Naive thymus-derived CD4-positive, alpha-beta T cell (primary cell): ENCODE measurements around the gene SEMA3D. TPM values are rescaled to one million over a fixed set of nuclear protein-coding genes. Genes with fewer than 3 reads are reported as not detected.

Experiments
- ATAC-seq: fragments of 150-1000 bp; cut with Tn5 transposase; 2 replicates; pipeline ENCODE4 v1.10.0; 2021; ENCODE audit warnings: mild to moderate bottlenecking, moderate library complexity
- CTCF ChIA-PET: fragments of 350-600 bp; sonication (Branson Sonifier 250); formaldehyde crosslinking; loops from one replicate; lab custom pipeline; 2021; ENCODE audit warnings: antibody characterized with exemption; lab: Charles Lee
- POLR2A ChIA-PET: fragments of 350-600 bp; sonication (Branson Sonifier 250); formaldehyde crosslinking; loops from one replicate; lab custom pipeline; 2021; ENCODE audit warnings: antibody characterized with exemption, inconsistent platforms; lab: Charles Lee
- DNase-seq, 9 donors: peaks; one replicate each; pipeline versions ENCODE4 v3.0.0 to v3.0.0-alpha.2; 2020 to 2022; ENCODE audit warnings: mixed read lengths in 1 of 9
- H3K27ac ChIP-seq: one replicate; pipeline ENCODE4 v1.7.0; 2013; ENCODE audit warnings: mild to moderate bottlenecking, low read depth, low read length, moderate library complexity
- H3K27me3 ChIP-seq, 2 donors: one replicate each; pipeline ENCODE4 v1.7.0; 2013; ENCODE audit warnings: low read length in 2 of 2, mild to moderate bottlenecking in 2 of 2, moderate library complexity in 2 of 2; ENCODE audit not compliant: control insufficient read depth in 2 of 2, insufficient read depth in 2 of 2
- H3K36me3 ChIP-seq, 3 experiments: 1 replicate in 2 of 3; 2 replicates in 1 of 3; pipeline ENCODE4 v1.7.0; 2013; ENCODE audit warnings: low read length in 3 of 3, mild to moderate bottlenecking in 3 of 3, moderate library complexity in 1 of 3; ENCODE audit not compliant: insufficient read depth in 3 of 3, control insufficient read depth in 2 of 3
- H3K4me1 ChIP-seq, 2 donors: one replicate each; pipeline ENCODE4 v1.7.0; 2013; ENCODE audit warnings: low read length in 2 of 2, mild to moderate bottlenecking in 2 of 2, moderate library complexity in 1 of 2; ENCODE audit not compliant: control insufficient read depth in 2 of 2, insufficient read depth in 2 of 2
- H3K4me3 ChIP-seq: 2 replicates; pipeline ENCODE4 v1.7.0; 2013; ENCODE audit warnings: mild to moderate bottlenecking, low read length
- H3K9me3 ChIP-seq, 3 experiments: 1 replicate in 2 of 3; 2 replicates in 1 of 3; pipeline ENCODE4 v1.7.0; 2013; ENCODE audit warnings: low read length in 3 of 3; ENCODE audit not compliant: control insufficient read depth in 2 of 3
- H3K27ac Mint-ChIP-seq, 9 donors: one replicate each; pipeline ENCODE4 v1.8.0; 2020 to 2022; ENCODE audit warnings: mixed read lengths in 9 of 9, mild to moderate bottlenecking in 8 of 9, moderate library complexity in 5 of 9, inconsistent platforms in 2 of 9
- H3K27me3 Mint-ChIP-seq, 5 donors: one replicate each; pipeline ENCODE4 v1.8.0; 2021 to 2022; ENCODE audit warnings: mixed read lengths in 5 of 5, mild to moderate bottlenecking in 1 of 5
- H3K36me3 Mint-ChIP-seq, 5 donors: one replicate each; pipeline ENCODE4 v1.8.0; 2020 to 2022; ENCODE audit warnings: mixed read lengths in 5 of 5, mild to moderate bottlenecking in 3 of 5, inconsistent platforms in 1 of 5
- H3K4me1 Mint-ChIP-seq, 7 donors: one replicate each; pipeline ENCODE4 v1.8.0; 2020 to 2022; ENCODE audit warnings: mixed read lengths in 7 of 7, mild to moderate bottlenecking in 3 of 7, inconsistent platforms in 1 of 7
- H3K4me3 Mint-ChIP-seq, 10 donors: one replicate each; pipeline ENCODE4 v1.8.0; 2020 to 2022; ENCODE audit warnings: mild to moderate bottlenecking in 10 of 10, mixed read lengths in 10 of 10, moderate library complexity in 6 of 10, inconsistent platforms in 2 of 10
- H3K9me3 Mint-ChIP-seq, 11 donors: one replicate each; pipeline ENCODE4 v1.8.0; 2020 to 2022; ENCODE audit warnings: mixed read lengths in 11 of 11, mild to moderate bottlenecking in 4 of 11, inconsistent platforms in 1 of 11, moderate library complexity in 1 of 11
- intact Hi-C, 2 donors: fragments of 100-400 bp; cut with micrococcal nuclease; formaldehyde crosslinking; loops; one replicate each; pipeline ENCODE4 v1.15.1; 2023
- polyA plus RNA-seq, 2 donors: library from polyadenylated mRNA; unstranded; fragments of 300-500 nt; fragmentation: Illumina TruSeq; gene quantifications; one replicate each; pipeline ENCODE4 v1.2.3, GENCODE V29; 2021
- total RNA-seq, 6 experiments: library from RNA in 5 of 6; stranded (reverse) in 5 of 6; gene quantifications; 1 replicate in 5 of 6; 2 replicates in 1 of 6; pipeline ENCODE4 v1.2.3 and lab custom pipeline; 2021 to 2026

Gene SEMA3D
- total and polyA plus RNA-seq, 7 experiments from 2014 or later = not detected

GRCh38 chr7:85054306-85054705 is 132.6 kb downstream of the SEMA3D start:
- ChIA-PET POLR2A (no interaction called here), CTCF (no interaction called here)
- DNase-seq = no peak
- Mint-ChIP-seq H3K27ac (no peak overlapping the region), H3K4me1 (no peaks in the 10 kb centered on the region), H3K27me3 (peaks cover 0 to 10% (median 4%) of the 10 kb centered on the region in 5 donors), H3K9me3 (no peaks in the 10 kb centered on the region), H3K4me3 (no peak overlapping the region), H3K36me3 (no peaks in the 10 kb centered on the region)
- intact Hi-C loops = no loop called here
- no peaks in the 10 kb centered on the region for H3K4me1 ChIP-seq
- H3K27ac ChIP-seq = no peak overlapping the region
- no peak overlapping the region for H3K4me3 ChIP-seq
- H3K9me3 ChIP-seq = no peaks in the 10 kb centered on the region
- no peaks in the 10 kb centered on the region for H3K27me3 ChIP-seq
- no peak for ATAC-seq
- H3K36me3 ChIP-seq = no peaks in the 10 kb centered on the region

- Histone ChIP-seq H3K4me1 (no peaks in the 10 kb centered on the region), H3K27me3 (no peaks in the 10 kb centered on the region), H3K9me3 (no peaks in the 10 kb centered on the region), H3K27ac (no peak overlapping the region), H3K36me3 (no peaks in the 10 kb centered on the region), H3K4me3 (no peak overlapping the region)
- no peaks in the 10 kb centered on the region for H3K4me1 Mint-ChIP-seq
- H3K4me3 Mint-ChIP-seq = no peak overlapping the region
- H3K36me3 Mint-ChIP-seq = no peaks in the 10 kb centered on the region
- DNase-seq = no peak
- CTCF ChIA-PET = no interaction called here
- ATAC-seq = no peak
- POLR2A ChIA-PET = no interaction called here
- no peak overlapping the region for H3K27ac Mint-ChIP-seq
- peaks cover 0 to 10% (median 5%) of the 10 kb centered on the region in 5 donors for H3K27me3 Mint-ChIP-seq
- intact Hi-C loops = no loop called here
- no peaks in the 10 kb centered on the region for H3K9me3 Mint-ChIP-seq
Observed at GRCh38 chr7:85052894-85053293, 134.0 kb downstream of the SEMA3D start.

GRCh38 chr7:85052056-85052737 is 134.7 kb downstream of the SEMA3D start:
- H3K4me1 Mint-ChIP-seq = no peaks in the 10 kb centered on the region
- no peaks in the 10 kb centered on the region for H3K36me3 Mint-ChIP-seq
- no peak overlapping the region for H3K4me3 Mint-ChIP-seq
- intact Hi-C loops = no loop called here
- peaks cover 0 to 13% (median 5%) of the 10 kb centered on the region in 5 donors for H3K27me3 Mint-ChIP-seq
- Histone ChIP-seq H3K4me1 (no peaks in the 10 kb centered on the region), H3K4me3 (no peak overlapping the region), H3K27ac (no peak overlapping the region), H3K9me3 (no peaks in the 10 kb centered on the region), H3K36me3 (no peaks in the 10 kb centered on the region), H3K27me3 (no peaks in the 10 kb centered on the region)
- no peak overlapping the region for H3K27ac Mint-ChIP-seq
- POLR2A ChIA-PET = no interaction called here
- H3K9me3 Mint-ChIP-seq = no peaks in the 10 kb centered on the region
- DNase-seq (no peak), ATAC-seq (no peak)
- CTCF ChIA-PET = no interaction called here

GRCh38 chr7:85046534-85046933 is 140.3 kb downstream of the SEMA3D start:
- H3K36me3 ChIP-seq = no peaks in the 10 kb centered on the region
- H3K4me1 Mint-ChIP-seq = no peaks in the 10 kb centered on the region
- no peak overlapping the region for H3K4me3 Mint-ChIP-seq
- H3K9me3 Mint-ChIP-seq = no peaks in the 10 kb centered on the region
- no peaks in the 10 kb centered on the region for H3K36me3 Mint-ChIP-seq
- H3K4me3 ChIP-seq = no peak overlapping the region
- H3K4me1 ChIP-seq = no peaks in the 10 kb centered on the region
- intact Hi-C loops = no loop called here
- no peaks in the 10 kb centered on the region for H3K9me3 ChIP-seq
- DNase-seq (no peak), ATAC-seq (no peak)
- peaks cover 0 to 15% (median 6%) of the 10 kb centered on the region in 5 donors for H3K27me3 Mint-ChIP-seq
- POLR2A ChIA-PET = no interaction called here
- H3K27ac ChIP-seq = no peak overlapping the region
- no peak overlapping the region for H3K27ac Mint-ChIP-seq
- H3K27me3 ChIP-seq = no peaks in the 10 kb centered on the region
- CTCF ChIA-PET = no interaction called here

- Histone ChIP-seq H3K4me1 (no peaks in the 10 kb centered on the region), H3K36me3 (no peaks in the 10 kb centered on the region), H3K9me3 (no peaks in the 10 kb centered on the region), H3K27ac (no peak overlapping the region), H3K4me3 (no peak overlapping the region), H3K27me3 (no peaks in the 10 kb centered on the region)
- no peaks in the 10 kb centered on the region for H3K4me1 Mint-ChIP-seq
- peak in 2 of 9 donors; percentile 2 to 23 for DNase-seq
- no peak overlapping the region for H3K4me3 Mint-ChIP-seq
- no peaks in the 10 kb centered on the region for H3K36me3 Mint-ChIP-seq
- POLR2A ChIA-PET = no interaction called here
- no peak for ATAC-seq
- intact Hi-C loops = loop anchor here in 1 of 2 donors (1.0 to 5.0 kb wide), 3 partner anchors 513 to 1426 kb away; no protein-coding TSS in a partner anchor
- peaks cover 0 to 9% (median 0%) of the 10 kb centered on the region in 5 donors for H3K27me3 Mint-ChIP-seq
- CTCF ChIA-PET = interaction anchor here (0.5 kb wide), 1 partner anchor 1490 kb away, joined by 3 read pairs; no protein-coding TSS in a partner anchor
- no peaks in the 10 kb centered on the region for H3K9me3 Mint-ChIP-seq
- H3K27ac Mint-ChIP-seq = no peak overlapping the region
Observed at GRCh38 chr7:85041605-85042216, 145.1 kb downstream of the SEMA3D start.

- ChIA-PET POLR2A (no interaction called here), CTCF (no interaction called here)
- H3K36me3 Mint-ChIP-seq = no peaks in the 10 kb centered on the region
- DNase-seq = no peak
- H3K4me1 Mint-ChIP-seq = no peaks in the 10 kb centered on the region
- no peaks in the 10 kb centered on the region for H3K9me3 ChIP-seq
- no peak overlapping the region for H3K27ac ChIP-seq
- intact Hi-C loops = no loop called here
- H3K4me3 ChIP-seq = no peak overlapping the region
- H3K27me3 Mint-ChIP-seq = peaks cover 0 to 7% (median 0%) of the 10 kb centered on the region in 5 donors
- H3K27me3 ChIP-seq = no peaks in the 10 kb centered on the region
- H3K4me3 Mint-ChIP-seq = no peak overlapping the region
- no peak overlapping the region for H3K27ac Mint-ChIP-seq
- ATAC-seq = no peak
- H3K9me3 Mint-ChIP-seq = no peaks in the 10 kb centered on the region
- H3K36me3 ChIP-seq = no peaks in the 10 kb centered on the region
- H3K4me1 ChIP-seq = no peaks in the 10 kb centered on the region
Observed at GRCh38 chr7:85039196-85039923, 147.5 kb downstream of the SEMA3D start.
